ENCODE measurements around the gene PAEP.

The PAEP gene

DNA sequence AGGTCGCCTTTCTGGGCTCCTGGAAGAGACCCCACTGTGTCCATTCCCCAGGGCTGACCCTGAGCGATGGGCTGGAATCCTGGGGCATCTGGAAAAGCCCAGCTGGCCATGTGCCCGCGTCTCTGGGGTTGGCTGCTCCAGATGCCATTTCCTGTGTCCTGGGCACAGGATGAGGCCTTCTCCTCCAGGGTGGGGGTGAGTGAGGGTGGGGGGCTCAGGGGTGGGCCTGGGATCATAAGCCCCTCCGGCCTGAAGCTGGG, 30.7 kb downstream of the PAEP start:
- Histone ChIP-seq H3K27me3 (replicated peaks; ENCODE audit: control insufficient read depth, insufficient read depth, low read length, poor library complexity, severe bottlenecking) (no peaks in the 10 kb centered on the region), H3K9me3 (ENCODE audit: control insufficient read depth, low read length) (no peaks in the 10 kb centered on the region), H3K36me3 (ENCODE audit: control insufficient read depth, insufficient read depth, low read length) (no peaks in the 10 kb centered on the region), H3K4me3 (ENCODE audit: insufficient read depth, low read depth, low read length, poor library complexity, severe bottlenecking) (no peak overlapping the region), H3K4me1 (ENCODE audit: control insufficient read depth, insufficient read depth, low read length, poor library complexity, severe bottlenecking) (no peaks in the 10 kb centered on the region), H3K27ac (ENCODE audit: insufficient read depth, low read length, poor library complexity, severe bottlenecking) (no peak overlapping the region)
- no peak for DNase-seq

DNA sequence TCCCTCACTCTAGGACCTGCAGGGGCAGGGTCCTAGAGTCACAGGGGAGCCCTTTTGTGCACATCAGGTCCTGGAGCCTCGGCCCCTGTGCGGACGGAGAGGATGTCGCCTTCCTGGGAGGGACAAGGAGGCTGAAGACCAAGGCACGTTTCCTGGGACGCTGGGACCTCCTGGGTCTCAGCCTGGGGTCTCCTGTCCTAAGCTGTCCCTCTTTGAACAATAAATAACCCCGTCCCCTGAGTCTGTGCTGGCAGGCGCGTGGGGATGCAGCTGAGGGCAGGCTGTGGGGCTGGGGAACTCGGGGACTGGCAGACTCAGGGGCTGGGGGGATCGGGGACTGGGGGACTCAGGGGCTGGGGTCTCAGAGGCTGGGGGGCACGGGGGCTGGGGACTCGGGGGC, 31.1 kb downstream of the PAEP start:
- no peaks in the 10 kb centered on the region for H3K36me3 ChIP-seq (ENCODE audit: control insufficient read depth, insufficient read depth, low read length)
- no peak overlapping the region for H3K4me3 ChIP-seq (ENCODE audit: insufficient read depth, low read depth, low read length, poor library complexity, severe bottlenecking)
- no peak for DNase-seq
- no peak overlapping the region for H3K27ac ChIP-seq (ENCODE audit: insufficient read depth, low read length, poor library complexity, severe bottlenecking)
- no peaks in the 10 kb centered on the region for H3K27me3 ChIP-seq (replicated peaks; ENCODE audit: control insufficient read depth, insufficient read depth, low read length, poor library complexity, severe bottlenecking)
- H3K4me1 ChIP-seq (ENCODE audit: control insufficient read depth, insufficient read depth, low read length, poor library complexity, severe bottlenecking): no peaks in the 10 kb centered on the region
- no peaks in the 10 kb centered on the region for H3K9me3 ChIP-seq (ENCODE audit: control insufficient read depth, low read length)

- no peaks in the 10 kb centered on the region for H3K4me1 ChIP-seq (ENCODE audit: control insufficient read depth, insufficient read depth, low read length, poor library complexity, severe bottlenecking)
- no peak overlapping the region for H3K4me3 ChIP-seq (ENCODE audit: insufficient read depth, low read depth, low read length, poor library complexity, severe bottlenecking)
- no peak overlapping the region for H3K27ac ChIP-seq (ENCODE audit: insufficient read depth, low read length, poor library complexity, severe bottlenecking)
- no peaks in the 10 kb centered on the region for H3K9me3 ChIP-seq (ENCODE audit: control insufficient read depth, low read length)
- no peaks in the 10 kb centered on the region for H3K27me3 ChIP-seq (replicated peaks; ENCODE audit: control insufficient read depth, insufficient read depth, low read length, poor library complexity, severe bottlenecking)
- H3K36me3 ChIP-seq (ENCODE audit: control insufficient read depth, insufficient read depth, low read length): no peaks in the 10 kb centered on the region
- DNase-seq: no peak
These were observed 34.7 kb downstream of the PAEP start for GRCh38 chr9:135596211-135596610.

DNA sequence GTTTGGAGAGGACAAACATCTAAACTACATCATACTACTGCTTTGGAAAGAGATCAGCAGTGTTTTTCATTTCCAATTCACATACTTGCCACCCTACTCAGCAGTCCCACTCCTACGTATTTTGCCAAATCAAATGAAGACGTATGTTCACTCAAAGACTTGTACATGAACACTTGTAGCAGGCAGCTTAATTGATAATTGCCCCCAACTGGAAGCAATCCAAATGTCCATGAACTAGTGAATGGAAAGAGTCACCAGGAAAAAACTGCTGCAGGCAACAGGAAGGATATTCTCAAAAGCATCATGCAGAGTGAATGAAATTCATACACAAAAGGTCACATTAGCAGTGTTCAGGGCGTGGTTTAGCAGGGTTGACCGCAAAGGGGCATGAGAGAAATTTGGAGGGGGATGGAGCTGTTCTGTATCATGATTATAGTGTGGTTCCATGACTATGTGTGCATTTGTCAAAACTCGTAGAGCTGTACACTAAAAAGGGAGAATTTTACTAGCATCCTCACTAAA, 38.8 kb downstream of the PAEP start:
- Histone ChIP-seq H3K27ac (ENCODE audit: insufficient read depth, low read length, poor library complexity, severe bottlenecking) (no peak overlapping the region), H3K4me1 (ENCODE audit: control insufficient read depth, insufficient read depth, low read length, poor library complexity, severe bottlenecking) (no peaks in the 10 kb centered on the region), H3K4me3 (ENCODE audit: insufficient read depth, low read depth, low read length, poor library complexity, severe bottlenecking) (no peak overlapping the region), H3K9me3 (ENCODE audit: control insufficient read depth, low read length) (no peaks in the 10 kb centered on the region), H3K27me3 (replicated peaks; ENCODE audit: control insufficient read depth, insufficient read depth, low read length, poor library complexity, severe bottlenecking) (no peaks in the 10 kb centered on the region), H3K36me3 (ENCODE audit: control insufficient read depth, insufficient read depth, low read length) (no peaks in the 10 kb centered on the region)
- no peak for DNase-seq

- H3K36me3 ChIP-seq (ENCODE audit: control insufficient read depth, insufficient read depth, low read length): no peaks in the 10 kb centered on the region
- no peak for DNase-seq
- H3K4me1 ChIP-seq (ENCODE audit: control insufficient read depth, insufficient read depth, low read length, poor library complexity, severe bottlenecking): no peaks in the 10 kb centered on the region
- no peak overlapping the region for H3K27ac ChIP-seq (ENCODE audit: insufficient read depth, low read length, poor library complexity, severe bottlenecking)
- H3K9me3 ChIP-seq (ENCODE audit: control insufficient read depth, low read length): no peaks in the 10 kb centered on the region
- H3K27me3 ChIP-seq (replicated peaks; ENCODE audit: control insufficient read depth, insufficient read depth, low read length, poor library complexity, severe bottlenecking): no peaks in the 10 kb centered on the region
- H3K4me3 ChIP-seq (ENCODE audit: insufficient read depth, low read depth, low read length, poor library complexity, severe bottlenecking): no peak overlapping the region
These were observed 40.4 kb downstream of the PAEP start for GRCh38 chr9:135601988-135602387.

- no peaks in the 10 kb centered on the region for H3K4me1 ChIP-seq (ENCODE audit: control insufficient read depth, insufficient read depth, low read length, poor library complexity, severe bottlenecking)
- DNase-seq: peak in 2 of 3 donors; percentile 11 to 26
- no peak overlapping the region for H3K4me3 ChIP-seq (ENCODE audit: insufficient read depth, low read depth, low read length, poor library complexity, severe bottlenecking)
- H3K9me3 ChIP-seq (ENCODE audit: control insufficient read depth, low read length): no peaks in the 10 kb centered on the region
- H3K27me3 ChIP-seq (replicated peaks; ENCODE audit: control insufficient read depth, insufficient read depth, low read length, poor library complexity, severe bottlenecking): no peaks in the 10 kb centered on the region
- no peak overlapping the region for H3K27ac ChIP-seq (ENCODE audit: insufficient read depth, low read length, poor library complexity, severe bottlenecking)
- H3K36me3 ChIP-seq (ENCODE audit: control insufficient read depth, insufficient read depth, low read length): no peaks in the 10 kb centered on the region
These were observed 41.4 kb downstream of the PAEP start for GRCh38 chr9:135602789-135603481.

GRCh38 chr9:135604437-135605237, 43.1 kb downstream of the PAEP start:
- Histone ChIP-seq H3K36me3 (ENCODE audit: control insufficient read depth, insufficient read depth, low read length) (no peaks in the 10 kb centered on the region), H3K27ac (ENCODE audit: insufficient read depth, low read length, poor library complexity, severe bottlenecking) (no peak overlapping the region), H3K4me1 (ENCODE audit: control insufficient read depth, insufficient read depth, low read length, poor library complexity, severe bottlenecking) (no peaks in the 10 kb centered on the region), H3K4me3 (ENCODE audit: insufficient read depth, low read depth, low read length, poor library complexity, severe bottlenecking) (no peak overlapping the region), H3K27me3 (replicated peaks; ENCODE audit: control insufficient read depth, insufficient read depth, low read length, poor library complexity, severe bottlenecking) (no peaks in the 10 kb centered on the region), H3K9me3 (ENCODE audit: control insufficient read depth, low read length) (no peaks in the 10 kb centered on the region)
- DNase-seq: no peak

GRCh38 chr9:135605238-135605781, 43.8 kb downstream of the PAEP start:
- DNase-seq: no peak
- Histone ChIP-seq H3K4me3 (ENCODE audit: insufficient read depth, low read depth, low read length, poor library complexity, severe bottlenecking) (no peak overlapping the region), H3K9me3 (ENCODE audit: control insufficient read depth, low read length) (no peaks in the 10 kb centered on the region)

DNA sequence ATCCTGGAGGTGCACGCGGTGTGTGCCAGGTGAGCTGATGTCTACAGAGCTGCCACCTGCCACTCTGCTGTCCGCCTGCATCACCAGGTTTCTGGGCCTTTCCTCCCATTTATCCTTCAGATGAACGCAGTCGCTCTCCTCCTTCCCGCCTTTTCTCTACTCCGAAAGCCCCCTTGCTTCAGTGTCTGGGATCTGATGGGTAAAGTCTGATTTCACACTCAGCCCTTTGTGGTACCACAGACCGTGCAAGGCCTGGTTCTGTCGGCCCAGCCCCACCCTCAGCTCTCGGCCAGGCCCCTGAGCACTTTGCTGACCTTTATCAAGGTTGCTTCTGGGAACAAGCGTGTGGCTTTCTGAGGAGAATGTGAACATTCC, 45.3 kb downstream of the PAEP start:
- H3K27me3 ChIP-seq (replicated peaks; ENCODE audit: control insufficient read depth, insufficient read depth, low read length, poor library complexity, severe bottlenecking): no peaks in the 10 kb centered on the region
- H3K36me3 ChIP-seq (ENCODE audit: control insufficient read depth, insufficient read depth, low read length): no peaks in the 10 kb centered on the region
- H3K9me3 ChIP-seq (ENCODE audit: control insufficient read depth, low read length): no peaks in the 10 kb centered on the region
- H3K27ac ChIP-seq (ENCODE audit: insufficient read depth, low read length, poor library complexity, severe bottlenecking): no peak overlapping the region
- H3K4me3 ChIP-seq (ENCODE audit: insufficient read depth, low read depth, low read length, poor library complexity, severe bottlenecking): no peak overlapping the region
- H3K4me1 ChIP-seq (ENCODE audit: control insufficient read depth, insufficient read depth, low read length, poor library complexity, severe bottlenecking): no peaks in the 10 kb centered on the region
- DNase-seq: no peak

More at GRCh38 chr9:135605238-135605781, 43.8 kb downstream of the PAEP start:
- H3K4me1 ChIP-seq (ENCODE audit: control insufficient read depth, insufficient read depth, low read length, poor library complexity, severe bottlenecking): no peaks in the 10 kb centered on the region
- no peak overlapping the region for H3K27ac ChIP-seq (ENCODE audit: insufficient read depth, low read length, poor library complexity, severe bottlenecking)
- H3K36me3 ChIP-seq (ENCODE audit: control insufficient read depth, insufficient read depth, low read length): no peaks in the 10 kb centered on the region
- H3K27me3 ChIP-seq (replicated peaks; ENCODE audit: control insufficient read depth, insufficient read depth, low read length, poor library complexity, severe bottlenecking): no peaks in the 10 kb centered on the region

Data from effector memory CD4-positive, alpha-beta T cell (primary cell).